Endothelial cell of umbilical vein (primary cell): ENCODE measurements around the gene GALNT17.

Source experiments
- EZH2 ChIP-seq: IDR thresholded peaks from 2 replicates; pipeline ENCODE4 v1.6.1; 2012; ENCODE audit warnings: borderline replicate concordance, low read depth, mild to moderate bottlenecking, moderate library complexity, low read length, inconsistent platforms; ENCODE audit not compliant: severe bottlenecking
- MYC ChIP-seq: IDR thresholded peaks from one replicate; pipeline ENCODE4 v1.6.1; 2011; ENCODE audit warnings: mild to moderate bottlenecking, low read depth, low read length
- TF ChIP-seq, protein P1 (sequence below), 2 donors: IDR thresholded peaks; 1 replicate in 1 of 2; 2 replicates in 1 of 2; pipeline ENCODE4 v1.5.1; 2011; ENCODE audit warnings: low read length in 2 of 2, mild to moderate bottlenecking in 2 of 2, moderate library complexity in 2 of 2, control low read depth in 1 of 2, inconsistent platforms in 1 of 2, low read depth in 1 of 2; ENCODE audit not compliant: insufficient read depth in 1 of 2; ENCODE audit errors: extremely low read depth in 1 of 2

DNA sequence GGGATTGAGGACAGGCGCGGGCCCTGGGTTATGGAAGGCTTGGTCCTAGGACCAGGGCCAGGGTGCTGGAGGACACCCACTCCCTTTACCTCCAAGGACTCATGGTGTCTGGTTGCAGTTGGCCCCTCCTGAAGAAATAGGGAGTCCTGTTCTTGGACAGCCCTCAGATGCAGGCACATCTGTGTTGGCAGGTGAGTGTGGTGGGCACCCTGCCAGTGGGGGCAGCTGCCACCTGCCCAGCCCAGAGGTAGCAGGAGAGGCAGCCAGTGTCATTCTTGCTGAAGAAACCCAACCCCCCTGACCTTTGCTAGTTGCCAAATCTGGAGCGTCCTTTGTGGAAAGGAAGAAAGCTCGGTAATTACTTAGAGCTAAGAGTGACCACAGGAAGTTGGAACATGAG, 8.3 kb downstream of the GALNT17 start:
- TF ChIP-seq, protein P1, sequence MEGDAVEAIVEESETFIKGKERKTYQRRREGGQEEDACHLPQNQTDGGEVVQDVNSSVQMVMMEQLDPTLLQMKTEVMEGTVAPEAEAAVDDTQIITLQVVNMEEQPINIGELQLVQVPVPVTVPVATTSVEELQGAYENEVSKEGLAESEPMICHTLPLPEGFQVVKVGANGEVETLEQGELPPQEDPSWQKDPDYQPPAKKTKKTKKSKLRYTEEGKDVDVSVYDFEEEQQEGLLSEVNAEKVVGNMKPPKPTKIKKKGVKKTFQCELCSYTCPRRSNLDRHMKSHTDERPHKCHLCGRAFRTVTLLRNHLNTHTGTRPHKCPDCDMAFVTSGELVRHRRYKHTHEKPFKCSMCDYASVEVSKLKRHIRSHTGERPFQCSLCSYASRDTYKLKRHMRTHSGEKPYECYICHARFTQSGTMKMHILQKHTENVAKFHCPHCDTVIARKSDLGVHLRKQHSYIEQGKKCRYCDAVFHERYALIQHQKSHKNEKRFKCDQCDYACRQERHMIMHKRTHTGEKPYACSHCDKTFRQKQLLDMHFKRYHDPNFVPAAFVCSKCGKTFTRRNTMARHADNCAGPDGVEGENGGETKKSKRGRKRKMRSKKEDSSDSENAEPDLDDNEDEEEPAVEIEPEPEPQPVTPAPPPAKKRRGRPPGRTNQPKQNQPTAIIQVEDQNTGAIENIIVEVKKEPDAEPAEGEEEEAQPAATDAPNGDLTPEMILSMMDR (IDR thresholded peaks at IDR 0.05; ENCODE audit: extremely low read depth in 1 of 2, insufficient read depth in 1 of 2, low read depth in 1 of 2, low read length in 2 of 2) = no peak
- no peak for TF ChIP-seq EZH2
- TF ChIP-seq MYC = no peak
